Stimulated activated effector memory CD8-positive, alpha-beta T cell treated with anti-CD3 and anti-CD28 coated beads, Interleukin-12 subunit alpha, Interleukin-12 subunit beta, amount 100 ng/mL, for 72 hours (primary cell): ENCODE results near the gene PTGR2.
"Not testable (repeated sequence)": the region's sequence is repeated elsewhere in the genome, so short reads cannot be mapped to it uniquely, and the experiment has no call there.

Source experiments
- ATAC-seq: fragments of 150-1000 bp; cut with Tn5 transposase; 2 replicates; pipeline ENCODE4 v1.10.0; 2021
- DNase-seq, 2 donors: peaks; one replicate each; pipeline ENCODE4 v3.0.0; 2021 to 2022; ENCODE audit warnings: low spot score in 2 of 2
- H3K27ac Mint-ChIP-seq: one replicate; pipeline ENCODE4 v1.8.0; 2022; ENCODE audit warnings: mild to moderate bottlenecking, mixed read lengths
- H3K36me3 Mint-ChIP-seq: one replicate; pipeline ENCODE4 v1.8.0; 2022; ENCODE audit warnings: mild to moderate bottlenecking, mixed read lengths
- H3K4me1 Mint-ChIP-seq: one replicate; pipeline ENCODE4 v1.8.0; 2022; ENCODE audit warnings: mixed read lengths
- H3K4me3 Mint-ChIP-seq: one replicate; pipeline ENCODE4 v1.8.0; 2022; ENCODE audit warnings: mild to moderate bottlenecking, mixed read lengths
- H3K9me3 Mint-ChIP-seq: one replicate; pipeline ENCODE4 v1.8.0; 2022; ENCODE audit warnings: mixed read lengths

Gene PTGR2

DNA sequence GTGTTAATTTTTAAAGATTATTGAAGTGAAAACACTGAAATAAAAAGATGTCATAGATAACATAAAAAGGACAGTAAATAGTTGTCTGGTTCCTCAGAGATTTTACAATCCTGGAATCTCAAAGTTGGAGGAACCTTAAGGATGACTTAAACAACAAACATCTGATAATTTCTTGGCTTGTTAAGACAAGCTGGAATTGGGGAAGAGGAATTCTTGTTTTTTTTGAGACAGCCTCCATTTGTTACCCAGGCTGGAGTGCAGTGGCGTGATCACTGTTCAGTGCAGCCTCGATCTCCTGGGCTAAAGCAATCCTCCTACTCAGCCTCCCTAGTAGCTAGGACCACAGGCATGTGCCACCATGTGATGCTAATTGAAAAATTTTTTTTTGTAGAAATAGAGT is 37.3 kb downstream of the PTGR2 start:
- H3K27ac Mint-ChIP-seq = peak overlapping the region; percentile 99
- peak overlapping the region; percentile 96 for H3K4me3 Mint-ChIP-seq
- H3K9me3 Mint-ChIP-seq = no peaks in the 10 kb centered on the region
- ATAC-seq (no peak), DNase-seq (no peak)
- H3K36me3 Mint-ChIP-seq = peaks cover 65% of the 10 kb centered on the region
- H3K4me1 Mint-ChIP-seq = peaks cover 48% of the 10 kb centered on the region

DNA sequence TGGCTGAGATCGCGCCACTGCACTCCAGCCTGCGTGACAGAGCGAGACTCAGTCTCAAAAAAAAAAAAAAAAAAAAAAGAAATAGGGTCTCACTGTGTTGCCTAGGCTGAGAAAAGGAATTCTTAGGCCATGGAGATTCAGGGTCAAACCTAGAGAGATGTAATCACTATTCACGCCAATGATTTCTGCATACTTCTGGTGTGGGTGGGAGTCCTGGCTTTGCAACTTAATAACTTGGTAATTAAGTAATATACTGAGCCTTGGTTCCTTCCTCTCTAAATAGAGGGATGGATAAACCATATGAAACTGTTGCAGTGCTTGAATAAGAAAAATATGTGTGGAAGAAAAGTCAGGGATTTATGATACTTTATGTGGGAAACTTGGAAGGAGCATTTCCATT is 37.7 kb downstream of the PTGR2 start:
- ATAC-seq = no peak
- Mint-ChIP-seq H3K4me3 (peak overlapping the region; percentile 96), H3K27ac (peak overlapping the region; percentile 99), H3K36me3 (peaks cover 69% of the 10 kb centered on the region), H3K9me3 (no peaks in the 10 kb centered on the region), H3K4me1 (peaks cover 46% of the 10 kb centered on the region)
- DNase-seq = no peak

DNA sequence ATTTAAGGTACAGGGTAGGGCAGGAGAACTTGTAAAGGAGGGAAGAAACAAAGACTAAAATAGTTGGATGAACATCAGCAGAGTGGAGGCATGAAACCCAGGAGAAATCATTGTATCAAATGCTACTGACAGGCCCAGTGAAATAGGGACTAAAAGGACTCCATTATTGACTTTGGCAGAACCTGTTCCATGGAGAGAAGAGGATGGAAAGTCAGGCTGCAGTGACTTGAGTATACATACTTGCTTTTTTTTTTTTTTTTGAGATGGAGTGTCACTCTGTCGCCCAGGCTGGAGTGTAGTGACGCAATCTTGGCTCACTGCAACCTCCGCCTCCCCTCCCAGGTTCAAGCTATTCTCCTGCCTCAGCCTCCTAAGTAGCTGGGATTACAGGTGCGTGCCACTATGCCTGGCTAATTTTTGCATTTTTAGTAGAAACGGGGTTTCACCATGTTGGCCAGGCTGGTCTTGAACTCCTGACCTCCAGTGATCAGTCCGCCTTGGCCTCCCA is 42.6 kb downstream of the PTGR2 start:
- not testable (repeated sequence) for DNase-seq, H3K9me3 Mint-ChIP-seq, H3K4me3 Mint-ChIP-seq, ATAC-seq, H3K27ac Mint-ChIP-seq
- peaks cover 99% of the 10 kb centered on the region for H3K36me3 Mint-ChIP-seq
- H3K4me1 Mint-ChIP-seq = peaks cover 22% of the 10 kb centered on the region

DNA sequence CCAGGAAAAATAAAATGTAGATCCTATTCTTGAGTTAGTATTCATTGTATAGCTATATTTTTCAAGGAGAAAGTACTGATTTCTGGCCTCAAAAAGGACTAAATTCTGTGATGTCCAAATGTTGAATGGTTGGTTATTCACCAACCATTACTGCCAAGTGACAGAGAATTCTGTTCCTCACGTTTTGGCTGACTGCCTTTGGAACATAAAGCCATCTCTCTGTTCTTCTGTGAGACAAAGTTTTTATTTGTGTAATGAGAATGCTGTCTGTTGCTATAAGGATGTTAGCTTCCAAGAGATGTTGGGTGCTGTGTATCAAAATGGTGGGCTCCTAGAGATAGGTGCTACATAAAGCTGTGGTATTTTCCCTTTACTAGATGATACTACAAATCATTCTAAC is 44.3 kb downstream of the PTGR2 start:
- ATAC-seq = no peak
- H3K9me3 Mint-ChIP-seq = no peaks in the 10 kb centered on the region
- H3K36me3 Mint-ChIP-seq = peaks cover 100% of the 10 kb centered on the region
- H3K4me1 Mint-ChIP-seq = peaks cover 15% of the 10 kb centered on the region
- no peak overlapping the region for H3K4me3 Mint-ChIP-seq
- no peak for DNase-seq
- H3K27ac Mint-ChIP-seq = peak overlapping the region; percentile 91

DNA sequence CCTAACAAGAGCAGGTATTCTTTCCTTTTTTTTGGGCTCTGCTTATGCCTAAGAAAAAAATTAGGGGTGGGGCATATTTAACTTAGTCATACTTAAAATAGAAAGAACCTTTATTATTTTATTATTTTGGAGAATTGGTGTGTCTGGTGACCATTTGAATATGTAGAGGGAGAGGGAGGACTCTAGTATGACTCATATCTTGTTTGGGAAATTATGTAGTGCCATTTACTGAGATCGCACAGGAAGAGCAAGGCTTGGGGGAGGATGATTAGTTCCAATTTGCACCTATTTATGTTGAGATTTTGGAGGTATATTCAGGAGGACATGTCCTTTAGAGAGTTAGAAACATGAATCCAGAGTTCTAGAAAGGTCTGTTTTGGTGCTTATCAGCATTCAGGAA is 44.9 kb downstream of the PTGR2 start:
- H3K27ac Mint-ChIP-seq = peak overlapping the region; percentile 91
- ATAC-seq (no peak), DNase-seq (no peak)
- peaks cover 100% of the 10 kb centered on the region for H3K36me3 Mint-ChIP-seq
- no peaks in the 10 kb centered on the region for H3K9me3 Mint-ChIP-seq
- no peak overlapping the region for H3K4me3 Mint-ChIP-seq
- H3K4me1 Mint-ChIP-seq = peaks cover 15% of the 10 kb centered on the region

DNA sequence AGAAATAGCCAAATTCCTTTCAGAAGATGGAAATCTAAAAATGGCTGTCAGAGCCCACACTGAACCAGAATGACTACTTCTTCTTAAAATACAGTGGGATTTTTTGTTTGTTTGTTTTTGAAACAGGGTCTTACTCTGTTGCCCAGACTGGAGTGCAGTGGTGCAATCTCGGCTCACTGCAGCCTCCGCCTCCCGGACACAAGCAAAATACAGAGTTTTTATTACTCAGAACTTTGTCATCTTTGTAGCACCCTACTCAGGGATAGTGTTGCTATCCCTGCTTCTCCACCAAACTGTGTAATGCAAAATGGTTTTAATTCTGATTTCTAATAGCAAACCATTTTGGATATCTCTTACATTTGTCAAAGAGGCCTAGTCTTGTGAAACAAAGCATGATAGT is 51.4 kb downstream of the PTGR2 start:
- H3K4me3 Mint-ChIP-seq = no peak overlapping the region
- H3K9me3 Mint-ChIP-seq = no peaks in the 10 kb centered on the region
- H3K4me1 Mint-ChIP-seq = no peaks in the 10 kb centered on the region
- H3K36me3 Mint-ChIP-seq = peaks cover 100% of the 10 kb centered on the region
- DNase-seq (no peak), ATAC-seq (no peak)
- no peak overlapping the region for H3K27ac Mint-ChIP-seq

DNA sequence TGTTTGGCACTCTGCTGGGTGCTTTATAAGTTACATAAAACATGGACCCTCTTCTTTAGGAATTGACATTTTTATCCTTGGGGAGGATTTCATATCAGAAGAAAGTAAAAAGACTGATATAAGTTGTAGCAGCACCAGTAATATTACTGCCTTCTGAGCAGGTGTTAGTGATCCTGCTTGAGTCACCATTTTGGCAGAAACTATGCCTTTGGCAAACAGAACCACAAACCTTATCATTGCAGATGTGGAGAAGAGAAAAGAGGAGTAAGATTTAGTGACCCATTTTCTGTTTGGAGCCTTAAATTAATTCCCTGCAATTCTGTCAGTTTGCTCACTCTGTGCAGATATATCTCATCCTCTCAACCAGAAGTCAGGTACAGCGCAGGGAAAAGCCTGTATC is 58.0 kb downstream of the PTGR2 start:
- DNase-seq (no peak), ATAC-seq (no peak)
- Mint-ChIP-seq H3K9me3 (peaks cover 2% of the 10 kb centered on the region), H3K4me1 (peaks cover 18% of the 10 kb centered on the region), H3K4me3 (no peak overlapping the region), H3K27ac (peak overlapping the region; percentile 83), H3K36me3 (peaks cover 100% of the 10 kb centered on the region)

DNA sequence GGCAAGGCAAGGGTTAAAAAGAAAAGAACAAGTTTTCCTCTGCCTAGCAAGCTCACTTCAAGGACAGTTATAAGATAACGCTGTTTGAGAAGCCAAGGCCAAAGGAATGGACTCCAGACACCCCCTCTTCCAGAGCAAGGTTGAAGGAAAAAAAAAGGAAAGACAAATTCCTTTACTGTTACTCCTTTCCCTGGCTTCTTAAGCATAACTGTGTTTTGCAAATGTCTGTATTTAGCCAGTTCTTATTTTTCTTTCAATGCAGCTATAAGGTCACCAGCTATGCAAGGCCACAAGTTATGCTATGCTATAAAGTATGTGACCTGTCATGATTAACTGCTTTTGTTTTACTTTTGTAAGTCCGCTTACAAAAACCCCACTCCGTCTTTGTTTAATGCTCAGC is 61.6 kb downstream of the PTGR2 start:
- ATAC-seq (no peak), DNase-seq (no peak)
- Mint-ChIP-seq H3K36me3 (peaks cover 99% of the 10 kb centered on the region), H3K4me1 (peaks cover 18% of the 10 kb centered on the region), H3K4me3 (no peak overlapping the region), H3K9me3 (peaks cover 2% of the 10 kb centered on the region), H3K27ac (no peak overlapping the region)

DNA sequence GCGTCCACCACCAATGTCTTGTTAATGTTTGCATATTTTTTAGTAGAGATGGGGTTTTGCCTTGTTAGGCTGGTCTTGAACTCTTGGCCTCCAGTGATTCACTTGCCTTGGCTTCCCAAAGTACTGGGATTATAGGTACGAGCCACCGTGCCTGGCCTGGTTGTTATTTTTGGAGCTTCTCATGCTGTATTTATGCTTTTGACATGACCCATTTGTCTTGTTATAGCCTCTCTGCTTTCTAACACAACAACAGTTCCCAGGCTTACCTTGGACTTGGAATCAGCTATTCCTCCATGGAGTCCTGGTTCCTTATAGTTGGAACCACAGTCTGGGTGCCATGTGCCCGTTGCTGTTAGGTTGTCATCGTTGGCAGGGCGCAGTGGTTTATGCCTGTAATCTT is 64.7 kb downstream of the PTGR2 start:
- H3K27ac Mint-ChIP-seq = peak overlapping the region; percentile 48
- DNase-seq (no peak), ATAC-seq (no peak)
- no peak overlapping the region for H3K4me3 Mint-ChIP-seq
- H3K9me3 Mint-ChIP-seq = peaks cover 2% of the 10 kb centered on the region
- H3K36me3 Mint-ChIP-seq = peaks cover 99% of the 10 kb centered on the region
- peaks cover 1% of the 10 kb centered on the region for H3K4me1 Mint-ChIP-seq

DNA sequence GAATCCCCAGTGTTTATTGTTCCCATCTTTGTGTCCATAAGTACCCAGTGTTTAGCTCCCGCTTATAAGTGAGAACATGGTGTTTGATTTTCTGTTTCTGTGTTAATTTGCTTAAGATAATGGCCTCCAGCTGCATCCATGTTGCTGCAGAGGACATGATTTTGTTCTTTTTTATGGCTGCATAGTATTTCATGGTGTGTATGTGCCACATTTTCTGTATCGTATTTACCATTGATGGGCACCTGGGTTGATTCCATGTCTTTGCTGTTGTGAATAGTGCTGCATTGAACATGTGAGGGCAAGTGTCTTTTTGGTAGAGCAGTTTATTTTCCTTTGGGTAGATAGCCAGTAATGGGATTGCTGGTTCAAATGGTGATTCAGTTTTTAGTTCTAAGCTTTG is 67.8 kb downstream of the PTGR2 start:
- not testable (repeated sequence) for H3K4me3 Mint-ChIP-seq, H3K27ac Mint-ChIP-seq, H3K9me3 Mint-ChIP-seq, ATAC-seq, H3K4me1 Mint-ChIP-seq, DNase-seq
- peaks cover 99% of the 10 kb centered on the region for H3K36me3 Mint-ChIP-seq

DNA sequence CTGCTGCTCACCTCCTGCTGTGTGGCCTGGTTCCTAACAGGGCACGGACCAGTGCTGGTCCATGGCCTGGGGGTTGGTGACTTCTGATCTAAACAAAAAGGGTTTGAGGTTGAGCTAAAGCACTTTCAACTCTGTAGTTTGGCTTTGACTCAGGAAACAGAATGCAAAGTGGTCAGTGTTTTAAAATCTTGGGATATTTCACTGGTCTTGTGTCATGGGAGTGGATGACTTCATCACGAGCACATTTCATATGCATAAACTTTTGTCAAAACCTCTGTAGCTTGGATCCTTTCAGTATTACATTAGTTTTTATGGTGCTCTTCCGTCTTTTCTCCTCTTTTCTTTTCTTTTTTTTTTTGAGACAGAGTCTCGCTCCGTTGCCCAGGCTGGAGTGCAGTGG is 72.7 kb downstream of the PTGR2 start:
- DNase-seq = no peak
- H3K9me3 Mint-ChIP-seq = no peaks in the 10 kb centered on the region
- no peak overlapping the region for H3K27ac Mint-ChIP-seq

More for the DNA sequence above, 72.7 kb downstream of the PTGR2 start:
- peaks cover 6% of the 10 kb centered on the region for H3K4me1 Mint-ChIP-seq
- H3K36me3 Mint-ChIP-seq = peaks cover 100% of the 10 kb centered on the region
- no peak overlapping the region for H3K4me3 Mint-ChIP-seq
- ATAC-seq = no peak
